Neural cell (in vitro differentiated cells): ENCODE measurements around the gene HSBP1L1. TPM values are rescaled to one million over a fixed set of nuclear protein-coding genes. Genes with fewer than 3 reads are reported as not detected.

Experiments
- H2AFZ ChIP-seq: fragments of 200-600, 300-800 bp; sonication (generic), shearing (Covaris generic); 2 replicates; pipeline ENCODE4 v1.6.0; 2014; ENCODE audit warnings: low read depth, mild to moderate bottlenecking, antibody characterized with exemption, low read length, moderate library complexity
- H3F3A ChIP-seq: fragments of 200-600 bp; shearing (Covaris generic); 2 replicates; pipeline ENCODE4 v1.6.1; 2016; ENCODE audit warnings: mild to moderate bottlenecking, moderate library complexity, mixed read lengths, antibody characterized with exemption, low read length; ENCODE audit not compliant: insufficient read depth, poor library complexity, severe bottlenecking
- H3K27ac ChIP-seq: fragments of 200-600, 300-800 bp; sonication (generic), shearing (Covaris generic); 2 replicates; pipeline ENCODE4 v1.5.1; 2014; ENCODE audit warnings: mild to moderate bottlenecking, low read length, moderate library complexity
- H3K27me3 ChIP-seq: fragments of 300-800, 200-600 bp; sonication (generic), shearing (Covaris generic); 2 replicates; pipeline ENCODE4 v1.6.0; 2014; ENCODE audit warnings: mild to moderate bottlenecking, low read depth, low read length, moderate library complexity; ENCODE audit not compliant: insufficient read depth
- H3K36me3 ChIP-seq: fragments of 300-800, 200-600 bp; sonication (generic), shearing (Covaris generic); 2 replicates; pipeline ENCODE4 v1.5.1; 2014; ENCODE audit warnings: mild to moderate bottlenecking, antibody characterized with exemption, low read length, moderate library complexity; ENCODE audit not compliant: insufficient read depth
- H3K4me2 ChIP-seq: fragments of 300-800, 200-600 bp; sonication (generic), shearing (Covaris generic); 2 replicates; pipeline ENCODE4 v1.6.0; 2014; ENCODE audit warnings: mild to moderate bottlenecking, low read length
- H3K4me3 ChIP-seq: fragments of 300-800, 200-600 bp; sonication (generic), shearing (Covaris generic); 2 replicates; pipeline ENCODE4 v1.5.1; 2014; ENCODE audit warnings: mild to moderate bottlenecking, low read length, moderate library complexity
- H3K79me2 ChIP-seq: fragments of 200-600 bp; shearing (Covaris generic); replicated peaks from 2 replicates; pipeline ENCODE4 v1.6.0; 2014; ENCODE audit warnings: mild to moderate bottlenecking, low read length, moderate library complexity; ENCODE audit not compliant: insufficient read depth
- H3K9ac ChIP-seq: fragments of 300-800, 200-600 bp; sonication (generic), shearing (Covaris generic); 2 replicates; pipeline ENCODE4 v1.6.1; 2016; ENCODE audit warnings: mild to moderate bottlenecking, low read length, mixed read lengths
- H3K9me2 ChIP-seq: fragments of 200-600 bp; shearing (Covaris generic); 2 replicates; pipeline ENCODE4 v1.6.1; 2016; ENCODE audit warnings: mild to moderate bottlenecking, low read length, mixed read lengths; ENCODE audit not compliant: insufficient read depth
- H3K9me3 ChIP-seq: fragments of 200-600, 300-800 bp; sonication (generic), shearing (Covaris generic); 2 replicates; pipeline ENCODE4 v1.6.1; 2016; ENCODE audit warnings: mild to moderate bottlenecking, mixed run types, low read length, moderate library complexity, mixed read lengths
- H4K20me1 ChIP-seq: fragments of 200-600 bp; shearing (Covaris generic); 2 replicates; pipeline ENCODE4 v1.6.1; 2016; ENCODE audit warnings: mild to moderate bottlenecking, mixed run types; ENCODE audit not compliant: insufficient read depth
- EP300 ChIP-seq: fragments of 450-650 bp; conservative IDR thresholded peaks from 2 replicates; pipeline ENCODE4 v1.6.1; 2014; ENCODE audit warnings: antibody characterized with exemption, mild to moderate bottlenecking, moderate library complexity; ENCODE audit not compliant: poor library complexity, severe bottlenecking
- EZH2 ChIP-seq: fragments of 200-600, 300-800 bp; shearing (Covaris generic), sonication (generic); IDR thresholded peaks from 2 replicates; pipeline ENCODE4 v1.6.1; 2014; ENCODE audit warnings: antibody characterized with exemption, low read length, borderline replicate concordance, mild to moderate bottlenecking; ENCODE audit not compliant: insufficient read depth, poor library complexity, severe bottlenecking
- MXI1 ChIP-seq: fragments of 450-650 bp; conservative IDR thresholded peaks from 2 replicates; pipeline ENCODE4 v1.6.1; 2014; ENCODE audit warnings: antibody characterized with exemption, mild to moderate bottlenecking; ENCODE audit not compliant: poor library complexity, severe bottlenecking
- POLR2AphosphoS5 ChIP-seq: IDR thresholded peaks from 2 replicates; pipeline ENCODE4 v1.6.1; 2012
- RAD21 ChIP-seq: fragments of 450-650 bp; conservative IDR thresholded peaks from 2 replicates; pipeline ENCODE4 v1.6.1; 2014; ENCODE audit warnings: antibody characterized with exemption, mild to moderate bottlenecking, moderate library complexity
- REST ChIP-seq: IDR thresholded peaks from 2 replicates; pipeline ENCODE4 v1.6.1; 2012; ENCODE audit warnings: borderline replicate concordance
- SMC3 ChIP-seq: fragments of 450-650 bp; conservative IDR thresholded peaks from 2 replicates; pipeline ENCODE4 v1.6.1; 2014; ENCODE audit warnings: antibody characterized with exemption, mild to moderate bottlenecking, moderate library complexity; ENCODE audit not compliant: poor library complexity
- TAF1 ChIP-seq: IDR thresholded peaks from 2 replicates; pipeline ENCODE4 v1.6.1; 2012; ENCODE audit warnings: low read depth
- polyA plus RNA-seq: library from polyadenylated mRNA; depleted of rRNA; stranded (reverse); fragments of >200 nt; gene quantifications from 2 replicates; pipeline ENCODE4 v1.2.3, GENCODE V29; 2014
- TF ChIP-seq, protein P1 (sequence below): fragments of 450-650 bp; IDR thresholded peaks from 2 replicates; pipeline ENCODE4 v1.5.1; 2014; ENCODE audit warnings: antibody characterized with exemption, mild to moderate bottlenecking, moderate library complexity; ENCODE audit not compliant: poor library complexity, severe bottlenecking

The HSBP1L1 gene
- polyA plus RNA-seq, 1 donor from 2014 or later, result 0.84 TPM

DNA sequence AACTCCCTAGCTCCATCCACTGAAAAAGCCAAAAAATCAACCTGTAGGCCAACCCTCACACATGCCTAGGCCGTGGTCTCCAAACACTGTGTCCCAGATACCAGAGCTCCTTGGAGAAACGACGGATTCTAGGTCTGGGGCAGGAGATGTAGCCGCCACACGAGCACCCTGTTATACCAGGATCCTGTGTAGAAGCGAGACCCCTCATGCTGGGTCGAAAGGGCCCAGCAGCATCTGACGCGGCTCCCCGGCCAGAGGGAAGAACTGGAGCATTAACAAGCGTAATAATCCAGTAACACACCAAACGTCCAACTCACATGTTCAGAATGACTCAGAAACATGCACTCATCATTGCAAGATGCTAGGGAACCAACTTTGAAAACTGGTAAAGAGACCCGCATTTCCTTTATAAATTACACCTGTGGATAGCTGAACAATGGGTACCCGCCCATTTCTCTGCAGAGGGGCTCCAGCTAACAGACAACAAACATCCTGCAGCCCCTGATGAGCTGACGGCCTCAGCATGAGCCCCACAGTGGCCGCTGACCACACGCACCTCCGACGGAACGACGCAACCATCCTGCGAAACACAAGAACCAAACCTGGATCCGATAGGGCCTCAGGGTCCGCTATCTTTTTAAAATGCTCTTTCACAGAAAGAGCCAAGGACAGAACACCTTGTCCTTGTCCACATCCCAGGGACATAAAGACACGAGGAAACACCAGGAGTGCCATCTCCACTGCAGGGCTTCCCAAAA, 27.2 kb upstream of the HSBP1L1 start:
- H3K4me2 ChIP-seq, result no peak overlapping the region
- H3K79me2 ChIP-seq, result peaks cover 16% of the 10 kb centered on the region
- H3K9ac ChIP-seq, result no peak overlapping the region
- H3K9me2 ChIP-seq, result no peaks in the 10 kb centered on the region
- no peak for TF ChIP-seq SMC3
- TF ChIP-seq EZH2, result no peak
- TF ChIP-seq POLR2AphosphoS5, result no peak
- no peak for TF ChIP-seq EP300
- TF ChIP-seq, protein P1, sequence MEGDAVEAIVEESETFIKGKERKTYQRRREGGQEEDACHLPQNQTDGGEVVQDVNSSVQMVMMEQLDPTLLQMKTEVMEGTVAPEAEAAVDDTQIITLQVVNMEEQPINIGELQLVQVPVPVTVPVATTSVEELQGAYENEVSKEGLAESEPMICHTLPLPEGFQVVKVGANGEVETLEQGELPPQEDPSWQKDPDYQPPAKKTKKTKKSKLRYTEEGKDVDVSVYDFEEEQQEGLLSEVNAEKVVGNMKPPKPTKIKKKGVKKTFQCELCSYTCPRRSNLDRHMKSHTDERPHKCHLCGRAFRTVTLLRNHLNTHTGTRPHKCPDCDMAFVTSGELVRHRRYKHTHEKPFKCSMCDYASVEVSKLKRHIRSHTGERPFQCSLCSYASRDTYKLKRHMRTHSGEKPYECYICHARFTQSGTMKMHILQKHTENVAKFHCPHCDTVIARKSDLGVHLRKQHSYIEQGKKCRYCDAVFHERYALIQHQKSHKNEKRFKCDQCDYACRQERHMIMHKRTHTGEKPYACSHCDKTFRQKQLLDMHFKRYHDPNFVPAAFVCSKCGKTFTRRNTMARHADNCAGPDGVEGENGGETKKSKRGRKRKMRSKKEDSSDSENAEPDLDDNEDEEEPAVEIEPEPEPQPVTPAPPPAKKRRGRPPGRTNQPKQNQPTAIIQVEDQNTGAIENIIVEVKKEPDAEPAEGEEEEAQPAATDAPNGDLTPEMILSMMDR, result no peak
- TF ChIP-seq RAD21, result no peak
- TF ChIP-seq REST, result no peak
- TF ChIP-seq MXI1, result no peak
- TF ChIP-seq TAF1, result no peak
- peaks cover 23% of the 10 kb centered on the region for H3K9me3 ChIP-seq
- no peak overlapping the region for H2AFZ ChIP-seq
- no peak overlapping the region for H3K4me3 ChIP-seq
- no peaks in the 10 kb centered on the region for H3K27me3 ChIP-seq
- no peaks in the 10 kb centered on the region for H4K20me1 ChIP-seq
- peaks cover 28% of the 10 kb centered on the region for H3K36me3 ChIP-seq
- H3K27ac ChIP-seq, result no peak overlapping the region
- H3F3A ChIP-seq, result no peaks in the 10 kb centered on the region

DNA sequence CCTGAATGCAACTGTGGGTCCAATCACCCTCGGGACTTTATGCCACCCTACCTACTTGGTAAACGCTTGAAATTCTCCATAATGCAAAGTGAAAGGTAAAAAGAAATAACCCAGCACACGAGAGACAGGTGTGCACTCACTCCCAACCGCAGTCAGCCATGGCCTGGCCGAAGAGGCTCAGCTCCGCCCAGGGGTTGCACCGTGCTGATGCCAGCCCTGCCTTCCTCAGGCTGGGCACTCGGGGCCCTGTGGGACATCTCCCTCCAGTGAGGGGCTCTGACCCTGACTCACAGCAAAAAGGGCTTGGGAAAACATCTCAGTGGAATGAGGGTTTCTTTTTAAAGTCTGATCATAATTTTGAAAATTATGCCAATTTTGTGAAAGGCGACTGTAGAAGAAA, 26.2 kb upstream of the HSBP1L1 start:
- Histone ChIP-seq H3K4me2 (no peak overlapping the region), H3K9ac (no peak overlapping the region), H3K9me3 (peaks cover 21% of the 10 kb centered on the region), H3F3A (no peaks in the 10 kb centered on the region), H3K36me3 (peaks cover 28% of the 10 kb centered on the region), H2AFZ (no peak overlapping the region), H3K79me2 (peaks cover 12% of the 10 kb centered on the region), H3K27me3 (no peaks in the 10 kb centered on the region), H3K9me2 (no peaks in the 10 kb centered on the region), H3K27ac (no peak overlapping the region), H3K4me3 (no peak overlapping the region), H4K20me1 (no peaks in the 10 kb centered on the region)
- TF ChIP-seq REST, result no peak
- TF ChIP-seq, protein P1, result no peak
- no peak for TF ChIP-seq EZH2
- no peak for TF ChIP-seq RAD21
- TF ChIP-seq POLR2AphosphoS5, result no peak
